OCI-LY1 (cell line): Measurements from ENCODE around the gene PARN.

Source experiments
- H2AFZ ChIP-seq: fragments of 200-600 bp; sonication (generic), shearing (Covaris generic); 2 replicates; pipeline ENCODE4 v1.6.0; 2014; ENCODE audit warnings: antibody characterized with exemption, mild to moderate bottlenecking, low read length
- H3F3A ChIP-seq: fragments of 200-600 bp; sonication (generic), shearing (Covaris generic); 2 replicates; pipeline ENCODE4 v1.6.0; 2014; ENCODE audit warnings: mild to moderate bottlenecking, antibody characterized with exemption, low read length, moderate library complexity; ENCODE audit not compliant: insufficient read depth
- H3K27ac ChIP-seq: fragments of 200-600 bp; sonication (generic); 2 replicates; pipeline ENCODE4 v1.5.1; 2014; ENCODE audit warnings: low read length, mixed run types, mild to moderate bottlenecking, low read depth; ENCODE audit not compliant: poor library complexity, severe bottlenecking
- H3K27me3 ChIP-seq: fragments of 200-600 bp; sonication (generic); 2 replicates; pipeline ENCODE4 v1.6.0; 2014; ENCODE audit warnings: antibody characterized with exemption, mild to moderate bottlenecking, low read length, moderate library complexity; ENCODE audit not compliant: insufficient read depth
- H3K36me3 ChIP-seq: fragments of 200-600 bp; sonication (generic); 2 replicates; pipeline ENCODE4 v1.6.1; 2014; ENCODE audit warnings: mild to moderate bottlenecking, antibody characterized with exemption, low read length, moderate library complexity, mixed read lengths; ENCODE audit not compliant: insufficient read depth
- H3K4me1 ChIP-seq: fragments of 200-600 bp; sonication (generic); 2 replicates; pipeline ENCODE4 v1.5.1; 2014; ENCODE audit warnings: mild to moderate bottlenecking, low read length, moderate library complexity; ENCODE audit not compliant: insufficient read depth, severe bottlenecking
- H3K4me2 ChIP-seq: fragments of 200-600 bp; sonication (generic), shearing (Covaris generic); 2 replicates; pipeline ENCODE4 v1.6.1; 2014; ENCODE audit warnings: low read length
- H3K4me3 ChIP-seq: fragments of 200-600 bp; sonication (generic); 2 replicates; pipeline ENCODE4 v1.5.1; 2014; ENCODE audit warnings: low read length, low read depth, mild to moderate bottlenecking, mixed read lengths; ENCODE audit not compliant: poor library complexity, severe bottlenecking
- H3K79me2 ChIP-seq: fragments of 200-600 bp; shearing (Covaris generic); 2 replicates; pipeline ENCODE4 v1.6.1; 2016; ENCODE audit warnings: mixed run types, low read length, mixed read lengths; ENCODE audit not compliant: insufficient read depth
- H3K9ac ChIP-seq: fragments of 200-600 bp; sonication (generic), shearing (Covaris generic); 2 replicates; pipeline ENCODE4 v1.6.1; 2014; ENCODE audit warnings: mild to moderate bottlenecking, low read length, mixed read lengths
- H3K9me2 ChIP-seq: fragments of 200-600 bp; sonication (generic), shearing (Covaris generic); 2 replicates; pipeline ENCODE4 v1.6.1; 2014; ENCODE audit warnings: low read depth, mild to moderate bottlenecking, low read length, mixed read lengths
- H3K9me3 ChIP-seq: fragments of 200-600 bp; shearing (Covaris generic); 2 replicates; pipeline ENCODE4 v1.6.1; 2014; ENCODE audit warnings: low read length, mixed read lengths
- H4K20me1 ChIP-seq: fragments of 200-600 bp; sonication (generic), shearing (Covaris generic); 2 replicates; pipeline ENCODE4 v1.6.0; 2016; ENCODE audit warnings: mild to moderate bottlenecking, low read length; ENCODE audit not compliant: insufficient read depth
- CTCF ChIP-seq: fragments of 200-600 bp; sonication (generic), shearing (Covaris generic); IDR thresholded peaks from 2 replicates; pipeline ENCODE4 v1.5.1; 2017; ENCODE audit warnings: mild to moderate bottlenecking, antibody characterized with exemption, low read length, moderate library complexity, mixed read lengths
- EZH2 ChIP-seq: fragments of 200-600 bp; sonication (generic), shearing (Covaris generic); IDR thresholded peaks from 2 replicates; pipeline ENCODE4 v1.8.0; 2017; ENCODE audit warnings: borderline replicate concordance, mixed run types, mild to moderate bottlenecking, antibody characterized with exemption, low read length, moderate library complexity, mixed read lengths

Gene PARN

GRCh38 chr16:14629612-14629918 lies 495 bp downstream of the PARN start:
- Histone ChIP-seq H3K4me2 (peak overlapping the region; percentile 96), H3K4me1 (peaks cover 35% of the 10 kb centered on the region), H4K20me1 (no peaks in the 10 kb centered on the region), H3K4me3 (peak overlapping the region; percentile 81), H3K36me3 (peaks cover 47% of the 10 kb centered on the region), H3K27ac (peak overlapping the region; percentile 73), H3K27me3 (no peaks in the 10 kb centered on the region), H3K79me2 (peaks cover 33% of the 10 kb centered on the region), H3K9me3 (no peaks in the 10 kb centered on the region), H3F3A (no peaks in the 10 kb centered on the region; the same call in 1 of the 2 replicates), H3K9me2 (no peaks in the 10 kb centered on the region), H2AFZ (no peak overlapping the region), H3K9ac (peak overlapping the region; percentile 84)
- TF ChIP-seq EZH2 (no peak), CTCF (no peak)

GRCh38 chr16:14628806-14629611 lies 1.1 kb downstream of the PARN start:
- H3K9me2 ChIP-seq, result no peaks in the 10 kb centered on the region
- H3K4me2 ChIP-seq, result peak overlapping the region; percentile 96
- no peak for TF ChIP-seq CTCF
- TF ChIP-seq EZH2, result no peak
- peak overlapping the region; percentile 73 for H3K27ac ChIP-seq
- no peaks in the 10 kb centered on the region for H3K27me3 ChIP-seq
- H2AFZ ChIP-seq, result no peak overlapping the region
- peak overlapping the region; percentile 81 for H3K4me3 ChIP-seq
- H4K20me1 ChIP-seq, result no peaks in the 10 kb centered on the region
- peaks cover 48% of the 10 kb centered on the region for H3K36me3 ChIP-seq
- H3F3A ChIP-seq, result no peaks in the 10 kb centered on the region; the same call in 1 of the 2 replicates
- peaks cover 29% of the 10 kb centered on the region for H3K4me1 ChIP-seq
- peak overlapping the region; percentile 84 for H3K9ac ChIP-seq
- H3K9me3 ChIP-seq, result no peaks in the 10 kb centered on the region
- H3K79me2 ChIP-seq, result peaks cover 28% of the 10 kb centered on the region

DNA sequence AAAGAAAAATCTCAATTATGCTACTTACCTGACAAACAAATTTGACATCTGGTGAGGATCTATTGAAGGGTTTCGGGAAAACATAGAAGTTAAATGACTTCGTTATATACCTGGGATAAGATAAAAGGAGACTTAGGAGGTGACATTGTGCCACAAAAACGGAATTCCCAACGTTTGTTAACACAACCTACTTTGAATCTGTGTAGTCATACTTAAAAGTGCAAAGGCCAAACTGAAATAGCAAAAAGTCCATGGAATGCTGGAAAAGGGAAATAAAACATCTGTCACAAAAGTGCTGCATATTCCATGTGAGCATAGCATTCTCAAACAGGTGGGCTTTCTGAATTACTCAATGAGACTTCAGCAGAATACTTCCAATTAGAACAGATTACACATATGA lies 3.0 kb downstream of the PARN start:
- Histone ChIP-seq H3K36me3 (peaks cover 67% of the 10 kb centered on the region), H3K4me2 (no peak overlapping the region), H3K9me3 (no peaks in the 10 kb centered on the region), H3K4me1 (peaks cover 25% of the 10 kb centered on the region), H3K79me2 (peaks cover 17% of the 10 kb centered on the region), H3F3A (no peaks in the 10 kb centered on the region; the same call in 1 of the 2 replicates), H3K27me3 (no peaks in the 10 kb centered on the region), H4K20me1 (no peaks in the 10 kb centered on the region), H3K9ac (no peak overlapping the region), H2AFZ (no peak overlapping the region), H3K4me3 (no peak overlapping the region), H3K9me2 (no peaks in the 10 kb centered on the region), H3K27ac (no peak overlapping the region)
- TF ChIP-seq CTCF, result no peak
- TF ChIP-seq EZH2, result no peak
